ENCODE results near the gene ABI2.
"Not testable (repeated sequence)": the region's sequence is repeated elsewhere in the genome, so short reads cannot be mapped to it uniquely, and the experiment has no call there.

Gene ABI2

DNA sequence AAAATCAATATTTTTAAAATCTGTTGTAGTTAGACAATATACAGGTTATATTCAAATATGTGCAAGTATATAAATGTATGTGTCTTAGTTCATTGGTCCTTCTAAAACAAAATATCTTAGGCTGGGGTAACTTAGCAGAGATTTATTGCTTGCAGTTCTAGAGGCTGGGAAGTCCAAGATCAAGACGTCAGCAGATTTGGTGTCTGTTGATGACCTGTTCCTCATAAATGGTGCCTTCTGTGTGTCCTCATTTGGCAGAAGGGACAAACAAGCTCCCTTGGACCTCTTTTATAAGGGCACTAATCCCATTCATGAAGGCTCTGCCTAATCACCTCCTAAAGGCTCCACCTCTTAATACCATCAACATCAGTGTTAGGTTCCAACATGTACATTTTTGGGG, 31.3 kb downstream of the ABI2 start:
- DNase-seq: no peak

DNA sequence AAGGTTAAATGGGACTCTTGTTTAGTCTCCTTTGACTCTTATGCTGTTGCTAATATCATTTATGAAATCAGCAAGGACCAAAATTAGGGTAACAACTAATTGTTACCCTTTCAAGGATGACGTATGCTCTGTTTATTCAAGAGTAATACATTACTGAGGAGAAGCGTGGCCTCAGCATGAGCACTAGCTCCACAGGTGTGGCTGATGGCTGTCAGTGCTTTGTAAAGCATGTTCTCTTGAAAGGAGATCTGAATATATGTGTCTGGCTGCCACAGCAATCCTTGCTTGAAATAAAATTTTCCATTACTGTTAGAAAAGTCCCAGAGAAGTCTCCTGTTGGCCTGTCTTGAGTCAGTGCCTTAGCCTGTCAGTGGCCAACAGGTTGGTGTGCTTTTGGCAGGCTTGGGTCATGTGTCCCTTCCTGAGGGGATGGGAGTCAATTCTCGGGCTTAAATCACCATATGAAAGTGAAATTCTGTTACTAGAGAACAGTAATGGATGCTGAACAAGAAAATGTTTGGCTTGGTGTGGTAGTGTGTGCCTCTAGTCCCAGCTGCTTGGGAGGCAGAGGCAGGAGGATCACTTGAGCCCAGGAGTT, 32.7 kb downstream of the ABI2 start:
- DNase-seq: no peak

- DNase-seq: no peak
These were observed 33.3 kb downstream of the ABI2 start for GRCh38 chr2:203361495-203361894.

DNA sequence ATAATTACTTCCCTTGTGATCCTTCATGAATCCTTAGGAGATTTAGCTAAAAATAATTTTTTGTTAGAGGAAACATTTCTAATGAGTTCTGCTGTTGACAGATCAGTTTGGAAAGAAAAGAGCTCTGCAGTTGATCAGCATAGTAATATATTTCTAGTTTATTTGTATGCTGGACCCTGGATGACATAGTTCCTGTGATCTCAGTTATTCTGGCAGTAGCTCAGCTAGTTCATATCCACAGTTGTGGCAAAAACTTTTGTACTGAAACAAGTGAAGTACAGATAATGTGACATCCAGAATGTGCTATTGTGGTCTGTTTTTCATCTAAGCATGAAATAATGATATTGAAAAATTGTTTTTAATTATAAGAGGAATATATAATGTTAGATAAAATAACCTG, 33.7 kb downstream of the ABI2 start:
- no peak for DNase-seq

GRCh38 chr2:203366639-203367466, 38.7 kb downstream of the ABI2 start:
- DNase-seq: no peak

DNA sequence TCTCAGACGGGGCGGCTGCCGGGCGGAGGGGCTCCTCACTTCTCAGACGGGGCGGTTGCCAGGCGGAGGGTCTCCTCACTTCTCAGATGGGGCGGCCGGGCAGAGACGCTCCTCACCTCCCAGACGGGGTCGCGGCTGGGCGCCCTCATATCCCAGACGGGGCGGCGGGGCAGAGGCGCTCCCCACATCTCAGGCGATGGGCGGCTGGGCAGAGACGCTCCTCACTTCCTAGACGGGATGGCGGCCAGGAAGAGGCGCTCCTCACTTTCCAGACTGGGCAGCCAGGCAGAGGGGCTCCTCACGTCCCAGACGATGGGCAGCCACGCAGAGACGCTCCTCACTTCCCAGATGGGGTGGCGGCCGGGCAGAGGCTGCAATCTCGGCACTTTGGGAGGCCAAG, 44.5 kb downstream of the ABI2 start:
- not testable (repeated sequence) for DNase-seq

- DNase-seq: no peak
These were observed 48.0 kb downstream of the ABI2 start for GRCh38 chr2:203376173-203376572.

DNA sequence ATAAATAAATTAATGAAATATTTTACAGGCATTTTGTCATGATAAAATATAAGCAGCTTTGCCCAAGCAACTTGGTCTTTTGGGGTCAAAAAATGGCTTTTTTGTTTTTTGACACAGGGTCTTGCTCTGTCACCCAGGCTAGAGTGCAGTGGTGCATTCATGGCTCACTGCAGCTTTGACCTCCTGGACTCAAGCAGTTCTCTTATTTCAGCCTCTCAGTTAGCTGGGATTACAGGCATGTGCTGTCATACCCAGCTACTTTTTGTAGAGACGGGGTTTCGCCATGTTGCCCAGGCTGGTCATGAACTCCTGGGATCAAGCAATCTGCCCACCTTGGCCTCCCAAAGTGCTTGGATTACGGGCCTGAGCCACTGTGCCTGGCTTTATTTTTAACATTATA, 51.0 kb downstream of the ABI2 start:
- DNase-seq: no peak

- DNase-seq: no peak
These were observed 54.8 kb downstream of the ABI2 start for GRCh38 chr2:203383038-203383437.

- DNase-seq: not testable (repeated sequence)
These were observed 60.0 kb downstream of the ABI2 start for GRCh38 chr2:203388153-203388552.

DNA sequence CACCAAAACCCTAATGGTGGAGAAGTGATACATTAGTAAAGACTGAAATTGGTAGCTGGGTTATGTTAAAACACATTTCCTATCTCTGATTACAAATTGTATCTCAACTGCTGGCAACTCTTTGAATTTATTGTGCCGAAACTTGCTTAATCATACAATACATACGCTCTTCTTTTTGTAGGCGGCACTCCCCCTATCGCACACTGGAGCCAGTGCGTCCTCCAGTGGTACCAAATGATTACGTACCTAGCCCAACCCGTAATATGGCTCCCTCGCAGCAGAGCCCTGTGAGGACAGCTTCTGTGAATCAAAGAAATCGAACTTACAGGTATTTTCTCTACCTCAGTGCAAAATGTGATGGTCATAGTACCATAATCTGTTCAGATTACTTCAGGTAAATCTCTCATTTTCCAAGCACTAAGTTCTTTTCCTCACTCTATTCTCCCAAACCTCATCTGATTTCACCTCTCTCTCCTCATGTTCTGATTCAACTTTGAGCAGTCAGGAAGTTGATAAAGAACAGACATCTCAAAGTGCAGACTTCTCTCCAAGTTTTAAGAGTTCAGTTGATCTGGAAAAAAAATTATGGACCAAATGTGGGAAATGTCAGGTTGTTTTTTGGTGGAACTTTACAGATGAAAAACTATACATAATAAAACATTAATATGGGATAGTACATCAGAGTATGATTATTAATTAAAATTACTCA, 66.5 kb downstream of the ABI2 start:
- no peak for DNase-seq

GRCh38 chr2:203395858-203396257, 67.7 kb downstream of the ABI2 start:
- no peak for DNase-seq

DNA sequence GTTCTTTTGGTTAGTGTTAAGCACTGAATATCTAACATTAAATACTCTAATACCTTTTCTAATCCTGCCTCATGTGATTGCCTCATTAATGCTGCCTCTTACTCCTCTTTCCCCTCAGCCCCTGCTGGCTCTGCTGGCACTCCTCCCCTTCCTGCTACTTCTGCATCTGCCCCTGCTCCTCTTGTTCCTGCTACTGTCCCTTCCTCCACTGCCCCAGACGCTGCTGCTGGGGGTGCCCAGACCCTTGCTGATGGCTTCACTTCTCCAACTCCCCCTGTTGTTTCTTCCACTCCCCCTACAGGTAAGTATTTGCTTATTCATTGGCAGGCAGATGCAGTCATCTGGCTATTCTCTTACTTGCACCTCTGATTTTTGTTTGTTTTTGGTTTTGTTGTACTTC, 68.5 kb downstream of the ABI2 start:
- DNase-seq: no peak

- DNase-seq: no peak
These were observed 70.8 kb downstream of the ABI2 start for GRCh38 chr2:203399031-203399430.

- DNase-seq: no peak
These were observed 72.8 kb downstream of the ABI2 start for GRCh38 chr2:203400805-203401585.

DNA sequence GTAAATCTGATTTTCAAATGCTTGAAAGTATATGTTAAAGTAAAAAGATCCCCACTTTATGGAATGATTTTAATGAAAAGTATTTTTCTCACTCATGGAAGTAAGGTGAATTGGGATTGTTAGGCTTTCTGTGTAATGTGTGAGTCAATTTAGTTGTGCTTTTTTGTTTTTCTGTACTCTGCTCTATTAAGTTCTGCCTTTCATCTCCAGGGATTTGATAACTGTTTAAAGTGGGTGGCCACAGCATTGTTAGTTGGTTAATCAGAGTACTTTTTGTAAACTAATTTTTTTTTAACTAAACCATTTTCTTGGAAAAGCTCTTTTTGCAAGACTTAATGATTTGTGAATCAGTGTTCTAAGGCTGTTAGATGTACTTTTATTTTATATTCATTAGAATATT, 76.8 kb downstream of the ABI2 start:
- no peak for DNase-seq

GRCh38 chr2:203407496-203407895, 79.3 kb downstream of the ABI2 start:
- DNase-seq: no peak

DNA sequence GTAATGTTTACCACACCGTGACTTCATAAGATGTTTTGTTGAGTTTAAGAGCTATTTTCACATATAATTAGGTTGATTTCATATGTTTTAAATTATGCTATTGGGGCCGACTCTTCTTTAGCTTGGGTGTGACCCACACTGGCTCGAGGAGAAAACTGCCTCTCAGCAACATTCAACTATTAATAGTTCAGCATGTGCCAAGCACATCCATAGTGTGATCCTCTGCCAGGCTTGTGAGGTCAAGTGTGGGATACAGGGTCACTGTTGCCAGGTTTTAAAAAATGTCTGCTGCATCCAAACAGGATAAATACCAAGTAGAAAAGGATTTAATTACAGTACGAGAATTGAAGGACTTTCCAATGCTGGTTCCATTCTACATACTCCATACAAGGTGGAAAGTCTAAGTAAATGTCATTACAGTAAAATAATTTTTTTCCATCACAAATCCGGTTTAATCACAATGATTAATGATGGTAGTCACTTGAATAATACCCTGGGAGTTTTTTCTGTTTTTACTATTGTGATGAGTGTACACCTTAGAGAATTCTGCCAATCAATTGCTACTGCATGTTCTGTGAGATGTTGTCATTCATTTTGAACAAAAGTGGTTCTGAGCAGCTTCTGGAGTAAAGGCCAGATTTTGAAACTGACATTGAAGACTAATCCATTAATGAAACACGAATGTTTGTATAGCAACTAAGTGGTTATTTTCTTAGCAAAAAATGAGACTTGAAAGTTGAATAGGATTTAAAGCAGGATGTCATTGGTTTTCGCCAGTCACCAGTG, 84.5 kb downstream of the ABI2 start:
- no peak for DNase-seq

- no peak for DNase-seq
These were observed 85.6 kb downstream of the ABI2 start for GRCh38 chr2:203413796-203414195.

- DNase-seq: no peak
These were observed 90.1 kb downstream of the ABI2 start for GRCh38 chr2:203418271-203418670.

DNA sequence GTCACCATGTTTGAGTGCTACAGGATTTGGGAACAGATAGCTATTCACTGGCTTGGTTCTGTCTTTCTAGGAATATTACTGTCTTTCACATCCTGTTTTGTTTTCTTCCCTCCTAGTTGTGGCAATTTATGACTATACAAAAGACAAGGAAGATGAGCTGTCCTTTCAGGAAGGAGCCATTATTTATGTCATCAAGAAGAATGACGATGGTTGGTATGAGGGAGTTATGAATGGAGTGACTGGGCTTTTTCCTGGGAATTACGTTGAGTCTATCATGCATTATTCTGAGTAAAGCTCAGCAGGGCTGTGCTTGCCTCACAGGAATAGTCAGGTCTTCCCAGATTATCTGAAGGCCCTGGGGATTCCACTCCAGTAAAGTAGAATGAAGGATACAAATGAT, 98.9 kb downstream of the ABI2 start:
- DNase-seq: no peak

- not testable (repeated sequence) for DNase-seq
These were observed 101.4 kb downstream of the ABI2 start for GRCh38 chr2:203429643-203430042.

Measured in NCI-H187 (cell line).